GM18861 (cell line): Measurements from ENCODE around the gene GLDC.

Experiments used
- ATAC-seq: cut with Tn5 transposase; IDR thresholded peaks from one replicate; pipeline ENCODE4 v1.9.1; 2021; ENCODE audit not compliant: unreplicated experiment

Gene GLDC

GRCh38 chr9:6525326-6526045, 120.0 kb downstream of the GLDC start:
- no peak for ATAC-seq

GRCh38 chr9:6522263-6522662, 123.3 kb downstream of the GLDC start:
- ATAC-seq: no peak

GRCh38 chr9:6512085-6512657, 133.4 kb downstream of the GLDC start:
- ATAC-seq: no peak

- ATAC-seq: no peak
Measured at GRCh38 chr9:6506571-6506970, 139.0 kb downstream of the GLDC start.

- no peak for ATAC-seq
Measured at GRCh38 chr9:6502399-6502798, 143.1 kb downstream of the GLDC start.

- no peak for ATAC-seq
Measured at GRCh38 chr9:6501526-6502210, 143.9 kb downstream of the GLDC start.

GRCh38 chr9:6498982-6499381, 146.5 kb downstream of the GLDC start:
- no peak for ATAC-seq

- ATAC-seq: no peak
Measured at GRCh38 chr9:6495466-6495865, 150.1 kb downstream of the GLDC start.

GRCh38 chr9:6490863-6491262, 154.7 kb downstream of the GLDC start:
- ATAC-seq: no peak

GRCh38 chr9:6489099-6489498, 156.4 kb downstream of the GLDC start:
- ATAC-seq: no peak

GRCh38 chr9:6488395-6488794, 157.1 kb downstream of the GLDC start:
- ATAC-seq: no peak

GRCh38 chr9:6484210-6484609, 161.3 kb downstream of the GLDC start:
- no peak for ATAC-seq
